Activated naive CD4-positive, alpha-beta T cell treated with anti-CD3 and anti-CD28 coated beads, Interleukin-2, amount 50 U/mL, for 72 hours (primary cell): ENCODE data around the gene ZNF559. TPM values are rescaled to one million over a fixed set of nuclear protein-coding genes. Genes with fewer than 3 reads are reported as not detected.

Experiments
- ATAC-seq, 2 donors: fragments of 150-1000 bp; cut with Tn5 transposase; 2 replicates each; pipeline ENCODE4 v1.10.0; 2021; ENCODE audit warnings: mild to moderate bottlenecking in 2 of 2, moderate library complexity in 2 of 2
- DNase-seq, 2 donors: peaks; one replicate each; pipeline ENCODE4 v3.0.0; 2021 to 2022; ENCODE audit warnings: low spot score in 2 of 2
- H3K27ac Mint-ChIP-seq, 2 donors: one replicate each; pipeline ENCODE4 v1.8.0; 2022; ENCODE audit warnings: mild to moderate bottlenecking in 2 of 2, mixed read lengths in 2 of 2
- H3K36me3 Mint-ChIP-seq, 2 donors: one replicate each; pipeline ENCODE4 v1.8.0; 2022; ENCODE audit warnings: mixed read lengths in 2 of 2
- H3K9me3 Mint-ChIP-seq, 2 donors: one replicate each; pipeline ENCODE4 v1.8.0; 2022; ENCODE audit warnings: mixed read lengths in 2 of 2
- total RNA-seq, 2 donors: library from RNA; stranded (reverse); gene quantifications; one replicate each; pipeline ENCODE4 v1.2.3, GENCODE V29; 2022

Gene ZNF559
- total RNA-seq, 2 donors from 2014 or later = 8.2 to 9.2 TPM

DNA sequence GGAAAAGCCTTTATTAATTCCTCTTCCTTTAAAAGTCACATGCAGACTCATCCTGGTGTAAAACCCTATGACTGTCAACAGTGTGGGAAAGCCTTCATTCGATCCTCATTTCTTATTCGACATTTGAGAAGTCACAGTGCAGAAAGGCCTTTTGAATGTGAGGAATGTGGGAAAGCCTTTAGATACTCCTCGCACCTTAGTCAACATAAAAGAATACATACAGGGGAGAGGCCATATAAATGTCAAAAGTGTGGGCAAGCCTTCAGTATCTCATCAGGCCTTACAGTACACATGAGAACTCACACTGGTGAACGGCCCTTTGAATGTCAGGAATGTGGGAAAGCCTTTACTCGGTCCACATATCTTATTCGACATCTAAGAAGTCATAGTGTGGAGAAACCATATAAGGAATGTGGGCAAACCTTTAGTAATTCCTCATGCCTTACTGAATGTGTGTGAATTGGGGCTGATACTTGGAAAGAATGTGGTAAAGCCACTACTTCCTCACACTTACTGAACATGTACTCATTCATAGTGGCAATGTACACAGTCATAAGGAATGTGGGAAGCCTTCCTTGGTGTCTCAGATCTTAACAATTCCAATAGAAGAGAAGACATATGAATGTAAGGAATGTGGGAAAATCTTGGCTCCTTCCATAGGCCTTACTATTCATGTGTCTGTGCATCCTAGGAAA is 18.8 kb downstream of the ZNF559 start:
- Mint-ChIP-seq H3K27ac (no peak overlapping the region), H3K9me3 (peaks cover 46 to 50% of the 10 kb centered on the region in 2 donors), H3K36me3 (peaks cover 72 to 75% of the 10 kb centered on the region in 2 donors)

DNA sequence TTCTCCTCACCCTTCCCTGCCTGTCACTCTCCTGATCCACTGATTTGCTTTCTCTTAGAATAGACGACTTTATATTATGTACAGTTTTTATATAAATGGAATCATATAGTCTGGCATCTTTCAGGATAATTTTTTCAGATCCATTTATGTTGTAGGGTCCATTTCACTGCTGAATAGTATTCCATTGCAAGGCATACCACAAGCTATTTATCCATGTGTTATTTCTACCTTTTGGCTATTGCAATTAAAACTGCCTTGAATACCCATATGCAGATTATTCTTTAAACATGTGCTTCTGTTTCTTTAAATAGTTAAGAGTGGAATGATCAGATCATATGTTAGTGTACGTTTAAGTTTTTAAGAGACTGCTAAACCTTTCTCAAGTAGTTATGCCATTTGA is 21.0 kb downstream of the ZNF559 start:
- no peak for ATAC-seq
- H3K36me3 Mint-ChIP-seq = peaks cover 73 to 75% of the 10 kb centered on the region in 2 donors
- no peak overlapping the region for H3K27ac Mint-ChIP-seq
- peaks cover 47 to 48% of the 10 kb centered on the region in 2 donors for H3K9me3 Mint-ChIP-seq
- DNase-seq = no peak

More for the DNA sequence above, 18.8 kb downstream of the ZNF559 start:
- ATAC-seq (no peak), DNase-seq (no peak)

DNA sequence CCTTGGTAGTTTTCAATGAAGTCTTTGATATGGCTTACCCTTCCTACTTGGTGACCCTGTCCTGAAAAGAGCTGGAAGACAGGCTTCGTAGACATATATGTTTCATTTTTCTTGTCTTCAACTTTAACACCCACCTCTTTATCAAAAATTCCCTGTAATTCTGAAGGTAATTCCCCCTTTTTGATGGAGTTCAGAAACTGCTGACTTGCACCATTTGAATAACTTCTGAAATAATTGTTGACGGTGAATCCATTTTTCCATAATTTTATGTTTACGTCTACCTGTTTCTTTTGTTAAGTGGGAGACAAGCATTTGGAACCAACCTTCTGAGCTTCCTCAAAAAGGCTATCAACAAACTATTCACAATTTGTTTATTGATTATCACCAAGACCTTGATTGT is 24.3 kb downstream of the ZNF559 start:
- Mint-ChIP-seq H3K27ac (no peak overlapping the region), H3K36me3 (peaks cover 64% of the 10 kb centered on the region in 2 donors), H3K9me3 (peaks cover 37 to 38% of the 10 kb centered on the region in 2 donors)
- DNase-seq (no peak), ATAC-seq (no peak)

DNA sequence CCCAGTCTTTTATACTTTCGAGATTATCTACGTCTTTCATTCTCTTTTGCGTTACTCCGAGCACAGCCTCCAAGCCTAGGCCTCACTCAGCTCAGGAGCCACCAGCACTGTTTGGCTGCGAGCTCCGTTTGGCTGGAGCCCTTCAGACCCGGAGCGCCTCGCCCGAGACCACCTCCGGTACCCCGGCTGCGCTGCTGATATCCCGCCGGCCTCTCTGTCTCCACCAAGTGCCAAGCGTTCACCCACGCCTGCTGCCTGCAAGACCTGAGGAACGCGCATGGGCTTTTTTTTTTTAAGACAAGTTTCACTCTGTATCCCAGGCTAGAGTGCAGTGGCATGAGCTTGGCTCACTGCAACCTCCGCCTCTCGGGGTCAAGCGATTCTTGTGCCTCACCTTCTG is 24.7 kb downstream of the ZNF559 start:
- Mint-ChIP-seq H3K9me3 (peaks cover 34% of the 10 kb centered on the region in 2 donors), H3K27ac (no peak overlapping the region), H3K36me3 (peaks cover 60 to 61% of the 10 kb centered on the region in 2 donors)
- DNase-seq (no peak), ATAC-seq (no peak)

DNA sequence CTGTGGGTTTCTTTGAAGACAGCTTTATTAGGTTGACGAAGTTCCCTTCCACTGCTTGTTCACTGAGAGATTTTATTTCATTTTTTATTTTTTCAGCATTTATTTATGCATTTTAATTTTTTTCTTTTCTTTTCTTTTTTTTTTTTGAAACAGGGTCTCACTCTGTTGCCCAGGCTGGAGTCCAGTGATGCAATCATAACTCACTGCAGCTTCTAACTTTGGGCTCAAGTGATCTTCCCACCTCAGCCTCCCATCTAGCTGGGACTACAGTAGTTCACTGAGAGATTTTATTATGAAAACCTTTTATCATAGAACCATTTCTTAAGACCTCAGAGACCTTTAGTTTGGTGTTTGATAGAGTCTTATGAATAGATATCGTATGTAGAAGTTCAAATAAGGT is 28.5 kb downstream of the ZNF559 start:
- Mint-ChIP-seq H3K9me3 (peaks cover 27% of the 10 kb centered on the region in 2 donors), H3K27ac (no peak overlapping the region), H3K36me3 (peaks cover 57 to 67% of the 10 kb centered on the region in 2 donors)
- ATAC-seq (no peak), DNase-seq (no peak)

DNA sequence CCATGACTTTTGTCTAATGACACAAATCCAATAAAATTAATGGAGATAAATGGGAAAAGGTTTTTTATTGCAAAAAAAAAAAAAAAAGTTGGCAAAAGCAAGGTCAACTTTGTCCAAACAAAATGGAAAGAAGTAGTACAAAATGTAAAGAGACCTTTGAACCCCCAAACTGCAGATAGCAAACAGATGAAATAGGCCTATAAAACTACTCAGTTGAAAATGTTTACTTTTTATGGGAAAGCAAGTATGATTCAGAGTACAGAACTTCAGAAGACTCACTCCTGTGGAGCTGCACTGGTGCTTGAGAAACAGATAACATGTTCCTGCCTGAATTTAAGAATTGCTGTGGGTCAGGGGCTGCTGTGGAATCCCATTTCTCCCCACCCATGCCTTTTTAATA is 29.0 kb downstream of the ZNF559 start:
- no peak for ATAC-seq
- H3K36me3 Mint-ChIP-seq = peaks cover 59 to 70% of the 10 kb centered on the region in 2 donors
- no peak for DNase-seq
- H3K9me3 Mint-ChIP-seq = peaks cover 29 to 30% of the 10 kb centered on the region in 2 donors
- no peak overlapping the region for H3K27ac Mint-ChIP-seq

- DNase-seq (no peak), ATAC-seq (no peak)
- Mint-ChIP-seq H3K27ac (no peak overlapping the region), H3K9me3 (peaks cover 18 to 22% of the 10 kb centered on the region in 2 donors), H3K36me3 (peaks cover 53 to 65% of the 10 kb centered on the region in 2 donors)
These were observed 30.7 kb downstream of the ZNF559 start for GRCh38 chr19:9354651-9355050.

DNA sequence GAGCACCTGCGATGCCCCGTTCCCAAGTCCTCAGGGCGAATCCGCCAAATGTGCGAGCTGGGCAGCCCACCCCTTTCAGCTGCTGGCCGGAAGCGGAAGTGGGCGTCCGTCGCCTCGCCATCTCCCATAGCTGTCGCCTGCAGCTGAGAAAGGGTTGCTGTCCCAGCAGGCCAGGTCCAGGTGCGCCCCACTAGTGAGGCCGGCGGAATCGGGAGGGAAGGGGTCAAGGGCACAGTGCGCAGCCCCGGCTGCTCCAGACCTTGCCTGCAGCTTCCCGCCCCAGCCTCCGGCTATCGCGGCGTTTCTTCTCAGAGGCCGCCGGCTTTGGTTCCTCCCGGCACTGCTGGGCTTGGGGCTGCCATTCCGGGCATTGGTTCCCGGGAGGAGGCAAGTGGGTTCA is 38.9 kb downstream of the ZNF559 start, which contains the start of gene ZNF177:
Gene ZNF177, plus strand, starts transcription at position 109 of the 400 bp plus-strand sequence. CDS start 15,299 bp downstream, outside the sequence.
- Mint-ChIP-seq H3K9me3 (peaks cover 25 to 39% of the 10 kb centered on the region in 2 donors), H3K27ac (no peak within 1 kb of the TSS), H3K36me3 (peaks cover 56 to 58% of the 10 kb centered on the region in 2 donors)
- no peak for ATAC-seq
- DNase-seq = no peak

DNA sequence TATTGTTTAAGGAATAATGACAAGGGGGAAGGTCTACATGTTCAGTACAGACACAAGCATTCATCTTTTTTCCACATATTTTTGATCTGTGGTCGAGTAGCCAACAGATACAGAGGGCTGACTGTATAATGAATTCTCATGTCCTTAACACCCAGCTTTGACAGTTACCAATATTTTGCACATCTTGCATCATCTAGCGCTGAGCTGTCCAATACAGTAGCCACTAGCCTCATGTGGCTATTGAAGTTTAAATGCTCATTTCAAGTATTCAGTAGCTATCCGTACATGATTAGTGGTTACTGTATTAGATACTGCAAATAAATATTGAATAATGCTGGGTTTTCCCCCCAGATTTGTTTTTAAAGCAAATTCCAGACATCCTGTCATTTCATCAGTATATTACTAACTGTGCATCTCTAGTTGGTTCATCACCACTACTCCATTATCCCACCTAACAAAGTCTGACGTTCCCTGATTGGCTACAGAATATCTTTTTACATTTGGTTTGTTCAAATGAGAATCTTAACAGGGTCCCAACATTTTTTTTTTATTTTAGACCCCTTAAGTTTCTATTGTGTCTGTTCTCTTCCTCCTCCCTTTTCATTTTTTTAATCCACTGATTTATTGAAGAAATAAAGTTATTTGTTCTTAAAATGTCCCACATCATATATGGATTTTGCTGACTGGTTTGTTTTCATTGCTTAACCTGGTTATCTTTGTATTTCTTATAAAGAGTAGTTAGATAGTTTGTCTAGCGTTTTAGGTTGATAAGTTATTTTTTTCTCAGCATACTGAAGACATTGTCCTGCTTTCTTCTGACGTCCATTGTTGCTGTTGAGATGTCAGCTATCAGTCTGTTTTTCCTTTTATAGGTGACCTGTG is 47.0 kb downstream of the ZNF559 start:
- no peak for DNase-seq
- Mint-ChIP-seq H3K27ac (no peak overlapping the region), H3K9me3 (peaks cover 38 to 40% of the 10 kb centered on the region in 2 donors), H3K36me3 (peaks cover 43 to 67% of the 10 kb centered on the region in 2 donors)
- no peak for ATAC-seq

DNA sequence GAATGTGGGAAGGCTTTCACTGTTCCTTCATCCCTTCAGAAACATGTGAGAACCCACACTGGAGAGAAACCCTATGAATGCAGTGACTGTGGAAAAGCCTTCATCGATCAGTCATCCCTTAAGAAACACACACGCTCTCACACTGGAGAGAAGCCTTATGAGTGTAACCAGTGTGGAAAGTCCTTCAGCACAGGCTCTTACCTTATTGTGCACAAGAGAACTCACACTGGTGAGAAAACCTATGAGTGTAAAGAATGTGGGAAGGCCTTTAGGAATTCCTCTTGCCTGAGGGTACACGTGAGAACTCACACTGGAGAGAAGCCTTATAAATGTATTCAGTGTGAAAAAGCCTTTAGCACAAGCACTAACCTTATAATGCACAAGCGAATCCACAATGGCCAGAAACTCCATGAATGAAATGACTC is 57.4 kb downstream of the ZNF559 start:
- peaks cover 42 to 58% of the 10 kb centered on the region in 2 donors for H3K9me3 Mint-ChIP-seq
- ATAC-seq (no peak), DNase-seq (no peak)
- peaks cover 81 to 84% of the 10 kb centered on the region in 2 donors for H3K36me3 Mint-ChIP-seq
- H3K27ac Mint-ChIP-seq = no peak overlapping the region

Other genes starting within 250 kb of the ZNF559 start
- gene OR1M1, start 237.1 kb upstream of the ZNF559 start, total RNA-seq = not detected
- not detected for gene OR7G2, start 216.7 kb upstream of the ZNF559 start, total RNA-seq
- gene OR7G1, start 208.4 kb upstream of the ZNF559 start, total RNA-seq = not detected
- gene OR7G3, start 197.2 kb upstream of the ZNF559 start, total RNA-seq = not detected
- gene ZNF317, start 183.8 kb upstream of the ZNF559 start, total RNA-seq = 10 to 100 TPM; 45.7 to 50.4 TPM
- gene OR7D2, start 145.2 kb upstream of the ZNF559 start, total RNA-seq = under 1 TPM; 0.08 to 0.57 TPM
- not detected for gene OR7D4, start 104.6 kb upstream of the ZNF559 start, total RNA-seq
- gene OR7E24, start 73.2 kb upstream of the ZNF559 start, total RNA-seq = not detected
- 1 to 10 TPM; 6.0 to 8.8 TPM for gene ZNF699, start 14.3 kb upstream of the ZNF559 start, total RNA-seq
- 1 to 10 TPM in 1 of 2 donors, under 1 TPM in 1; 0.41 to 1.2 TPM for gene ZNF177, start 38.8 kb downstream of the ZNF559 start, total RNA-seq
- 10 to 100 TPM; 27.7 to 31.9 TPM for gene ZNF266, start 111.4 kb downstream of the ZNF559 start, total RNA-seq
- under 1 TPM in 1 of 2 donors, not detected in 1; 0.27 TPM for gene ZNF560, start 174.4 kb downstream of the ZNF559 start, total RNA-seq
- gene ZNF426, start 214.5 kb downstream of the ZNF559 start, total RNA-seq = 10 to 100 TPM; 10.9 to 11.7 TPM